Gastroesophageal sphincter (tissue), 4 donors: ENCODE measurements around the gene ALS2. TPM values are rescaled to one million over a fixed set of nuclear protein-coding genes. Genes with fewer than 3 reads are reported as not detected.
"Not testable (repeated sequence)": the region's sequence is repeated elsewhere in the genome, so short reads cannot be mapped to it uniquely, and the experiment has no call there.

ENCODE experiments used
- ATAC-seq: fragments of 150-250 bp; one replicate; pipeline ENCODE4 v1.9.1; 2016; ENCODE audit warnings: mild to moderate bottlenecking, moderate library complexity
- H3K27ac ChIP-seq, 4 donors: fragments of 200-600 bp; sonication (generic) in 3 of 4; 1 replicate in 3 of 4; 2 replicates in 1 of 4; pipeline ENCODE4 v1.5.1; 2016 to 2019
- H3K27me3 ChIP-seq: fragments of 200-600 bp; sonication (generic); one replicate; pipeline ENCODE4 v1.5.1; 2019
- H3K36me3 ChIP-seq, 2 donors: fragments of 200-600 bp; sonication (generic); one replicate each; pipeline ENCODE4 v1.5.1; 2019; ENCODE audit warnings: control low read depth in 1 of 2
- H3K4me1 ChIP-seq, 3 donors: fragments of 200-600 bp; sonication (generic); 1 replicate in 2 of 3; 2 replicates in 1 of 3; pipeline ENCODE4 v1.5.1; 2016 to 2019; ENCODE audit warnings: control low read depth in 2 of 3
- H3K4me3 ChIP-seq, 2 donors: fragments of 200-600 bp; sonication (generic); one replicate each; pipeline ENCODE4 v1.5.1; 2019; ENCODE audit warnings: mild to moderate bottlenecking in 1 of 2, moderate library complexity in 1 of 2
- H3K9me3 ChIP-seq, 3 donors: fragments of 200-600 bp; sonication (generic); one replicate each; pipeline ENCODE4 v1.5.1; 2017 to 2019; ENCODE audit warnings: control low read depth in 2 of 3
- EP300 ChIP-seq: sonication (generic); formaldehyde crosslinking; IDR thresholded peaks from one replicate; pipeline ENCODE4 v1.6.1; 2017; ENCODE audit warnings: antibody characterized with exemption, mild to moderate bottlenecking
- POLR2A ChIP-seq, 2 donors: fragments of 450-650 bp; IDR thresholded peaks; one replicate each; pipeline ENCODE4 v1.6.1; 2017; ENCODE audit warnings: antibody characterized with exemption in 2 of 2, mild to moderate bottlenecking in 2 of 2, moderate library complexity in 1 of 2
- POLR2AphosphoS5 ChIP-seq: sonication (generic); formaldehyde crosslinking; IDR thresholded peaks from one replicate; pipeline ENCODE4 v1.6.1; 2017; ENCODE audit warnings: antibody characterized with exemption
- WGBS, 2 donors: methylation state at CpG; one replicate each; pipeline ENCODE4 v1.1.5; 2018; ENCODE audit warnings: low coverage in 1 of 2; 5-methylcytosine and 5-hydroxymethylcytosine counted together
- total RNA-seq, 4 donors: library from RNA; depleted of rRNA; stranded (reverse); fragments of >200 nt; gene quantifications; one replicate each; pipeline ENCODE4 v1.1.0, GENCODE V29; 2016
- TF ChIP-seq, protein P1 (sequence below), 4 experiments: fragments of 200-600 bp in 2 of 4; fragments of 450-650 bp in 2 of 4; sonication (generic) in 1 of 4; IDR thresholded peaks; one replicate each; pipeline ENCODE4 v1.5.1; 2017 to 2019; ENCODE audit warnings: antibody characterized with exemption in 4 of 4, mild to moderate bottlenecking in 2 of 4, moderate library complexity in 2 of 4

ALS2 gene
- total RNA-seq, 4 donors from 2014 or later: 15.2 to 26.7 (median 20.8) TPM

DNA sequence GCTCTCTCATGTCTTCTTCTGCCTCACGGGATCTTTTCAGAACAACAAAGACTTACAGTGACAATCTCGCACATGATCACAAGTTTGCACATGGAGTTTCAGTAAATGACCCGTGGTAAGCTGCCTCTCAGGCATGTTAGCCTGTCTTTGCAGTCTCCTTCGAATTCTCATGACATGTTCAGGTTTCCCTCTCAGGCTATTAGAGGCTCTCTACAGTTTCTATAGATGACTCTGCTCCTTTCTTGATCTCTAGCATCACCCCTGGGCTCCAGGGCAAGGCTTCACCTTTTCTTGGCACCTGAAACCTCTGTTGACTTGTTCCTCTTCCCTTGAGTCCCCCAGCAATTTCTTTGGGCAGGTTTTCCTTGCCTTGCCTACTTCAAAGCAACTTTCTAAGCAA is 105.3 kb downstream of the ALS2 start:
- Histone ChIP-seq H3K9me3 (peaks cover 0 to 10% (median 0%) of the 10 kb centered on the region in 3 donors), H3K27ac (no peak overlapping the region), H3K27me3 (no peaks in the 10 kb centered on the region), H3K36me3 (no peaks in the 10 kb centered on the region), H3K4me3 (no peak overlapping the region), H3K4me1 (no peaks in the 10 kb centered on the region)
- TF ChIP-seq, protein P1, sequence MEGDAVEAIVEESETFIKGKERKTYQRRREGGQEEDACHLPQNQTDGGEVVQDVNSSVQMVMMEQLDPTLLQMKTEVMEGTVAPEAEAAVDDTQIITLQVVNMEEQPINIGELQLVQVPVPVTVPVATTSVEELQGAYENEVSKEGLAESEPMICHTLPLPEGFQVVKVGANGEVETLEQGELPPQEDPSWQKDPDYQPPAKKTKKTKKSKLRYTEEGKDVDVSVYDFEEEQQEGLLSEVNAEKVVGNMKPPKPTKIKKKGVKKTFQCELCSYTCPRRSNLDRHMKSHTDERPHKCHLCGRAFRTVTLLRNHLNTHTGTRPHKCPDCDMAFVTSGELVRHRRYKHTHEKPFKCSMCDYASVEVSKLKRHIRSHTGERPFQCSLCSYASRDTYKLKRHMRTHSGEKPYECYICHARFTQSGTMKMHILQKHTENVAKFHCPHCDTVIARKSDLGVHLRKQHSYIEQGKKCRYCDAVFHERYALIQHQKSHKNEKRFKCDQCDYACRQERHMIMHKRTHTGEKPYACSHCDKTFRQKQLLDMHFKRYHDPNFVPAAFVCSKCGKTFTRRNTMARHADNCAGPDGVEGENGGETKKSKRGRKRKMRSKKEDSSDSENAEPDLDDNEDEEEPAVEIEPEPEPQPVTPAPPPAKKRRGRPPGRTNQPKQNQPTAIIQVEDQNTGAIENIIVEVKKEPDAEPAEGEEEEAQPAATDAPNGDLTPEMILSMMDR (IDR thresholded peaks at IDR 0.05): no peak
- TF ChIP-seq EP300 (no peak), POLR2AphosphoS5 (no peak), POLR2A (IDR thresholded peaks at IDR 0.05) (no peak)
- 78 to 79% methylated on average over 3 to 4 of the region's 4 CpGs for WGBS, 2 donors
- no peak for ATAC-seq

DNA sequence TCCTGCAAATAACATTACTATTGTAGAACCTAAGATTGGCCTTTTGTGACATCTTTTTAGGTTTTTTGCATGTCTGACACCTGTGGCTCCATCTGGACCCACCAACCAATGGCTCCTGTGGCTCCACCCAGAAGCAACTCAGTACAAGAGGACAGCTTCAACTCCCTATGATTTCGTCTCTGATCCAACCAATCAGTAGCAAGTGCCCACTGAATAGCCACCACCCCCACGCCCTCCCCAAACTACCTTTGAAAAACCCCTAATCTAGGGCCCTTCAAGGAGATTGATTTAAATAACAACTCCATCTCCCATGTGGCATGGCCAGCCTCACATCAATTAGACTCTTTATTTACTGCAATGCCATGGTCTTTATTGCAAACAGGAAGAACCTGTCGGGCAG is 105.9 kb downstream of the ALS2 start:
- ATAC-seq: no peak
- TF ChIP-seq POLR2A (IDR thresholded peaks at IDR 0.05): no peak
- TF ChIP-seq EP300: no peak
- TF ChIP-seq POLR2AphosphoS5: no peak
- TF ChIP-seq, protein P1 (IDR thresholded peaks at IDR 0.05): no peak
- Histone ChIP-seq H3K27me3 (no peaks in the 10 kb centered on the region), H3K9me3 (peaks cover 0 to 10% (median 0%) of the 10 kb centered on the region in 3 donors), H3K4me3 (no peak overlapping the region), H3K27ac (no peak overlapping the region), H3K4me1 (no peaks in the 10 kb centered on the region), H3K36me3 (no peaks in the 10 kb centered on the region)
- WGBS, 2 donors: 79% methylated on average over 2 of the region's 3 CpGs; no CpG with 5 or more reads in 1 of the 2 donors

DNA sequence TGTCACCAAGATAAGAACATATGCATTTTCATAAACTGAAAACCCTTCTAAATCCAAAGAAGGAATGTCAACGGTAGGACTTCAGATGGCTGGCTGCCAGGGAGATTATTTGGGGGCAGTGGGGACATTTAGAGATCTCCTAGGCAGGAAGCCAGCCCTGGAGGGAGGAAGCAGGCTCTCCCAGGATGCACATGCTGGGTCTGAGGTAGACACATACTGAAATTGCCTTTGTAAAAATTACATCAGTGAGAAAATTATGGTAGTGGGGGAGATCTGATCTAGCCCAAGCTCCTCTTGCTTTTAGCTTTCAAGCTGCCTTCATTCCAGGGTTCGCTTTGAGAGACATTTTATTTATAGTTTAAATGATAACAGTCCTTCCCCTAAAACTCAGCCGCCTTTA is 106.4 kb downstream of the ALS2 start:
- ATAC-seq: no peak
- 44 to 63% methylated on average over 3 of the region's 3 CpGs for WGBS, 2 donors

DNA sequence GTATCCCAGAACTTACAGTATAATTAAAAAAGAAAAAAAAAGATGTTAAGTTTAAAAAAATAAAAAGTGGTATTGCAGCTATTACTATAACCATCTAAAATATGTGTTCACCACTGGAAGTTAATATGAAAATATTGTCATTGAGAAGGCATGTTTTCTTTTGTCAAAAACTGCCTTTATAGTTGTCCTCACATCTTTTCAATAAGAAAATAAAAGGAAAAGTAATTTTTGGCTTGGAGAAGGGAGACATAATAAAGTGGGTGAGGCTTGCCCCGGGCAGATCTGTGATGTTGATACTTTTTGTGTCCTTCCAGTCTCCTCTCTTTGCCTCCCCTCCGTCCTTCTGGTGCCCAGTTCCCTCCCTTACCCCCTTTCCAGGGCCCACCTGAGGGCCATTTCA is 107.2 kb downstream of the ALS2 start:
- Histone ChIP-seq H3K27ac (no peak overlapping the region), H3K9me3 (peaks cover 0 to 10% (median 0%) of the 10 kb centered on the region in 3 donors), H3K4me1 (no peaks in the 10 kb centered on the region), H3K27me3 (no peaks in the 10 kb centered on the region), H3K36me3 (no peaks in the 10 kb centered on the region), H3K4me3 (no peak overlapping the region)
- TF ChIP-seq, protein P1 (IDR thresholded peaks at IDR 0.05): no peak
- TF ChIP-seq POLR2AphosphoS5 (no peak), EP300 (no peak), POLR2A (IDR thresholded peaks at IDR 0.05) (no peak)
- 63 to 93% methylated on average over 2 of the region's 2 CpGs for WGBS, 2 donors
- ATAC-seq: no peak

More for the DNA sequence above, 106.4 kb downstream of the ALS2 start:
- Histone ChIP-seq H3K27ac (no peak overlapping the region), H3K4me1 (no peaks in the 10 kb centered on the region), H3K4me3 (no peak overlapping the region), H3K9me3 (peaks cover 0 to 10% (median 0%) of the 10 kb centered on the region in 3 donors), H3K27me3 (no peaks in the 10 kb centered on the region), H3K36me3 (no peaks in the 10 kb centered on the region)
- TF ChIP-seq EP300 (no peak), POLR2A (IDR thresholded peaks at IDR 0.05) (no peak), POLR2AphosphoS5 (no peak)
- TF ChIP-seq, protein P1 (IDR thresholded peaks at IDR 0.05): no peak

DNA sequence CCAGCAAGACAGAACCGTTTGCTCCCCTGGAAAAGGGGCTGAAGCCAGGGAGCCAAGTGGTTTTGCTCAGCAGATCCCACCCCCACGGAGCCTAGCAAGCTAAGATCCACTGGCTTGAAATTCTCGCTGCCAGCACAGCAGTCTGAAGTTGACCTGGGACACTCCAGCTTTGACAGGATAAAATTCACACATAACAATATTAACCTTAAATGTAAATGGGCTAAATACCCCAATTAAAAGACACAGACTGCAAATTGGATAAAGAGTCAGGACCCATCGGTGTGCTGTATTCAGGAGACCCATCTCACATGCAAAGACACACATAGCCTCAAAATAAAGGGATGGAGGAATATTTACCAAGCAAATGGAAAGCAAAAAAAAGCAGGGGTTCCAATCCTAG is 109.5 kb downstream of the ALS2 start:
- not testable (repeated sequence) for H3K27ac ChIP-seq, H3K36me3 ChIP-seq, ATAC-seq, H3K27me3 ChIP-seq, H3K4me3 ChIP-seq, H3K4me1 ChIP-seq
- H3K9me3 ChIP-seq: peaks cover 0 to 10% (median 0%) of the 10 kb centered on the region in 3 donors
- 0 to 39% methylated on average over 2 to 3 of the region's 4 CpGs for WGBS, 2 donors
